H1 (cell line): ENCODE measurements around the gene NCAM1. TPM values are rescaled to one million over a fixed set of nuclear protein-coding genes. Genes with fewer than 3 reads are reported as not detected.

Experiments used
- CTCF ChIA-PET: fragments of 300-600 bp; sonication (Branson Sonifier 250); formaldehyde crosslinking; loops from one replicate; lab custom pipeline; 2021; ENCODE audit not compliant: partially characterized antibody; lab: Charles Lee
- POLR2A ChIA-PET: fragments of 300-600 bp; sonication (Branson Sonifier 250); formaldehyde crosslinking; loops from one replicate; lab custom pipeline; 2021; ENCODE audit warnings: inconsistent platforms; ENCODE audit not compliant: partially characterized antibody; lab: Charles Lee
- DNase-seq, 2 experiments: peaks; one replicate each; pipeline versions ENCODE4 v3.0.0 to v3.0.0-alpha.2; 2010 to 2022; ENCODE audit warnings: low spot score in 2 of 2, low read depth in 1 of 2, mixed read lengths in 1 of 2
- FAIRE-seq: peaks from 2 replicates; lab custom pipeline; 2011; peaks lifted over from hg19 to GRCh38; lab: Jason Lieb, UNC
- H2AFZ ChIP-seq: 2 replicates; pipeline ENCODE4 v1.8.1; 2012; ENCODE audit warnings: low read length, inconsistent platforms
- H2AK5ac ChIP-seq: 2 replicates; pipeline ENCODE4 v1.6.1; 2013; ENCODE audit warnings: low read depth, low read length
- H2BK120ac ChIP-seq: replicated peaks from 2 replicates; pipeline ENCODE3; 2013; ENCODE audit warnings: low read depth, low read length, inconsistent platforms
- H2BK12ac ChIP-seq: 2 replicates; pipeline ENCODE4 v1.6.1; 2013; ENCODE audit warnings: low read depth, low read length
- H2BK15ac ChIP-seq: 2 replicates; pipeline ENCODE4 v1.6.1; 2013; ENCODE audit warnings: low read length
- H2BK20ac ChIP-seq: 2 replicates; pipeline ENCODE4 v1.6.1; 2013; ENCODE audit warnings: low read length
- H2BK5ac ChIP-seq: 2 replicates; pipeline ENCODE4 v1.6.1; 2013; ENCODE audit warnings: low read depth, low read length
- H3K14ac ChIP-seq: 2 replicates; pipeline ENCODE4 v1.6.1; 2013; ENCODE audit warnings: inconsistent platforms; ENCODE audit not compliant: insufficient read length
- H3K18ac ChIP-seq: 2 replicates; pipeline ENCODE4 v1.6.1; 2013; ENCODE audit warnings: low read length; ENCODE audit errors: extremely low read depth
- H3K23ac ChIP-seq: 2 replicates; pipeline ENCODE4 v1.6.1; 2013; ENCODE audit warnings: inconsistent platforms; ENCODE audit not compliant: insufficient read length
- H3K23me2 ChIP-seq: 2 replicates; pipeline ENCODE4 v1.6.1; 2013; ENCODE audit warnings: low read depth, low read length
- H3K27ac ChIP-seq: 2 replicates; pipeline ENCODE4 v1.6.1; 2011; ENCODE audit warnings: low read depth, low read length, inconsistent platforms
- H3K27me3 ChIP-seq, 4 experiments: replicated peaks in 1 of 4; 1 replicate in 1 of 4; 2 replicates in 3 of 4; pipeline versions ENCODE4 v1.6.1 to v1.8.1; 2011 to 2013; ENCODE audit warnings: low read length in 3 of 4, mild to moderate bottlenecking in 3 of 4, inconsistent platforms in 2 of 4, mixed read lengths in 2 of 4, moderate library complexity in 1 of 4; ENCODE audit not compliant: control insufficient read depth in 3 of 4, insufficient read depth in 3 of 4; ENCODE audit errors: extremely low read depth in 1 of 4
- H3K36me3 ChIP-seq, 4 experiments: 2 replicates each; pipeline versions ENCODE4 v1.6.1 to v1.8.1; 2011 to 2013; ENCODE audit warnings: mild to moderate bottlenecking in 4 of 4, low read length in 3 of 4, moderate library complexity in 2 of 4, control low read depth in 1 of 4, inconsistent platforms in 1 of 4; ENCODE audit not compliant: insufficient read depth in 4 of 4, control insufficient read depth in 2 of 4
- H3K4ac ChIP-seq: replicated peaks from 2 replicates; pipeline ENCODE3; 2013; ENCODE audit warnings: low read length, low read depth, mixed read lengths, inconsistent platforms; ENCODE audit not compliant: insufficient read length
- H3K4me1 ChIP-seq, 4 experiments: replicated peaks in 1 of 4; 1 replicate in 1 of 4; 2 replicates in 3 of 4; pipeline versions ENCODE4 v1.6.1 to v1.8.1; 2011 to 2013; ENCODE audit warnings: low read length in 3 of 4, inconsistent platforms in 2 of 4, mixed read lengths in 1 of 4; ENCODE audit not compliant: insufficient read depth in 4 of 4, control insufficient read depth in 3 of 4
- H3K4me2 ChIP-seq, 2 experiments: 2 replicates each; pipeline versions ENCODE4 v1.6.1 to v1.8.1; 2011 to 2013; ENCODE audit warnings: low read depth in 2 of 2, low read length in 2 of 2, control low read depth in 1 of 2, inconsistent platforms in 1 of 2, mild to moderate bottlenecking in 1 of 2; ENCODE audit not compliant: insufficient read depth in 1 of 2
- H3K4me3 ChIP-seq, 4 experiments: fragments of 200-600, 300-600 bp in 1 of 4; sonication (generic), shearing (Covaris generic), sonication (Bioruptor Twin) in 1 of 4; 2 replicates each; pipeline versions ENCODE4 v1.5.1 to v1.8.1; 2011 to 2016; ENCODE audit warnings: low read length in 4 of 4, low read depth in 3 of 4, control low read depth in 2 of 4, inconsistent platforms in 2 of 4, mild to moderate bottlenecking in 2 of 4, mixed read lengths in 1 of 4, moderate library complexity in 1 of 4; ENCODE audit not compliant: insufficient read depth in 2 of 4; ENCODE audit errors: extremely low read depth in 1 of 4
- H3K56ac ChIP-seq: replicated peaks from 2 replicates; pipeline ENCODE3; 2013; ENCODE audit warnings: low read depth, mild to moderate bottlenecking, mixed read lengths, low read length, inconsistent platforms; ENCODE audit not compliant: insufficient read length
- H3K79me1 ChIP-seq: 2 replicates; pipeline ENCODE4 v1.6.1; 2013; ENCODE audit warnings: low read depth, low read length, control low read depth
- H3K79me2 ChIP-seq, 2 experiments: 2 replicates each; pipeline versions ENCODE4 v1.6.1 to v1.8.1; 2012 to 2013; ENCODE audit warnings: low read length in 2 of 2, mild to moderate bottlenecking in 2 of 2, inconsistent platforms in 1 of 2; ENCODE audit not compliant: insufficient read depth in 2 of 2, control insufficient read depth in 1 of 2
- H3K9ac ChIP-seq, 4 experiments: replicated peaks in 1 of 4; 1 replicate in 1 of 4; 2 replicates in 3 of 4; pipeline versions ENCODE4 v1.6.1 to v1.8.1; 2011 to 2013; ENCODE audit warnings: low read depth in 3 of 4, low read length in 3 of 4, control low read depth in 2 of 4, mild to moderate bottlenecking in 2 of 4, moderate library complexity in 2 of 4, inconsistent platforms in 1 of 4; ENCODE audit errors: extremely low read depth in 1 of 4
- H3K9me3 ChIP-seq, 2 experiments: 2 replicates each; pipeline versions ENCODE4 v1.6.1 to v1.8.1; 2012 to 2013; ENCODE audit warnings: mild to moderate bottlenecking in 2 of 2, moderate library complexity in 2 of 2, control low read depth in 1 of 2, inconsistent platforms in 1 of 2, low read depth in 1 of 2, low read length in 1 of 2, mixed read lengths in 1 of 2; ENCODE audit not compliant: insufficient read depth in 2 of 2
- H4K20me1 ChIP-seq, 2 experiments: replicated peaks in 1 of 2; 2 replicates each; pipeline versions ENCODE3 to v1.8.1; 2011 to 2013; ENCODE audit warnings: inconsistent platforms in 2 of 2, low read length in 2 of 2, mild to moderate bottlenecking in 1 of 2; ENCODE audit not compliant: insufficient read depth in 2 of 2, control insufficient read depth in 1 of 2
- H4K5ac ChIP-seq: 2 replicates; pipeline ENCODE4 v1.6.1; 2013; ENCODE audit warnings: low read length, low read depth, mixed read lengths, inconsistent platforms; ENCODE audit not compliant: insufficient read length
- H4K8ac ChIP-seq: 2 replicates; pipeline ENCODE4 v1.8.0; 2013; ENCODE audit warnings: mild to moderate bottlenecking, moderate library complexity, low read length, inconsistent platforms; ENCODE audit not compliant: insufficient read depth; ENCODE audit errors: extremely low read depth
- H4K91ac ChIP-seq: replicated peaks from 2 replicates; pipeline ENCODE3; 2013; ENCODE audit warnings: low read length, mixed read lengths, inconsistent platforms; ENCODE audit not compliant: insufficient read length
- ASH2L ChIP-seq: fragments of 200-600, 300-600 bp; sonication (generic); IDR thresholded peaks from one replicate; pipeline ENCODE4 v1.7.1; 2017; ENCODE audit warnings: low read length
- CEBPB ChIP-seq: IDR thresholded peaks from 2 replicates; pipeline ENCODE4 v1.6.1; 2012; ENCODE audit warnings: low read depth, low read length
- CTBP2 ChIP-seq: IDR thresholded peaks from 2 replicates; pipeline ENCODE4 v1.7.0; 2011; ENCODE audit warnings: borderline replicate concordance, mild to moderate bottlenecking, moderate library complexity, mixed read lengths, low read length; ENCODE audit not compliant: insufficient read depth, insufficient read length
- EZH2 ChIP-seq: fragments of 200-600 bp; sonication (generic); IDR thresholded peaks from 2 replicates; pipeline ENCODE4 v1.7.1; 2012; ENCODE audit warnings: low read depth, mild to moderate bottlenecking, moderate library complexity, low read length, inconsistent platforms; ENCODE audit not compliant: severe bottlenecking
- GTF2F1 ChIP-seq: IDR thresholded peaks from 2 replicates; pipeline ENCODE4 v1.6.1; 2012; ENCODE audit warnings: low read depth, low read length, improper control_type of control experiment, borderline replicate concordance
- RAD21 ChIP-seq, 2 experiments: IDR thresholded peaks in 1 of 2; conservative IDR thresholded peaks in 1 of 2; 2 replicates each; pipeline ENCODE4 v1.6.1; 2011; ENCODE audit warnings: low read depth in 2 of 2, low read length in 2 of 2, improper control_type of control experiment in 1 of 2, inconsistent platforms in 1 of 2, mild to moderate bottlenecking in 1 of 2, moderate library complexity in 1 of 2
- SAP30 ChIP-seq: fragments of 300-600 bp; sonication (generic); IDR thresholded peaks from 2 replicates; pipeline ENCODE4 v1.7.1; 2012; ENCODE audit warnings: low read length, moderate library complexity, mild to moderate bottlenecking, inconsistent platforms; ENCODE audit not compliant: insufficient read depth, insufficient replicate concordance
- SP1 ChIP-seq: IDR thresholded peaks from 2 replicates; pipeline ENCODE4 v1.6.1; 2011; ENCODE audit warnings: low read depth, low read length
- SUZ12 ChIP-seq: fragments of 200-600 bp; sonication (generic); IDR thresholded peaks from 2 replicates; pipeline ENCODE4 v1.6.1; 2012; ENCODE audit warnings: mild to moderate bottlenecking, inconsistent platforms, low read length, moderate library complexity, mixed read lengths
- ZNF274 ChIP-seq: IDR thresholded peaks from 2 replicates; pipeline ENCODE4 v1.7.0; 2012; ENCODE audit warnings: low read length, borderline replicate concordance; ENCODE audit errors: extremely low read depth
- WGBS, 2 experiments: shearing (Covaris generic) in 1 of 2; methylation state at CpG; one replicate each; pipeline versions ENCODE4 v1.1.6 to v1.1.7; 2013 to 2015; ENCODE audit warnings: low lambda C conversion rate in 2 of 2, mixed read lengths in 2 of 2, inconsistent platforms in 1 of 2, low coverage in 1 of 2, missing lambda C conversion rate in 1 of 2; ENCODE audit not compliant: insufficient replicate concordance in 2 of 2, insufficient coverage in 1 of 2, insufficient read length in 1 of 2; ENCODE audit errors: extremely low coverage in 1 of 2, missing lambda C conversion rate in 1 of 2; 5-methylcytosine and 5-hydroxymethylcytosine counted together
- polyA plus RNA-seq, 7 experiments: library from polyadenylated mRNA; depleted of rRNA in 3 of 7; stranded (reverse) in 5 of 7; unstranded in 2 of 7; fragments of >200 nt in 5 of 7; fragments of 200-250 nt in 2 of 7; gene quantifications; 1 replicate in 5 of 7; 2 replicates in 1 of 7; 4 replicates in 1 of 7; pipeline versions ENCODE4 v1.2.1 to v1.2.3, GENCODE V29; 2011 to 2013; ENCODE audit warnings: missing spikeins in 2 of 7, mixed read lengths in 2 of 7
- total RNA-seq: library from RNA; stranded (reverse); fragmentation: NEBNext Ultra II Directional; extraction: Animal tissue kit (Norgen Biotek cat#: 25700); gene quantifications from 2 replicates; pipeline ENCODE4 v1.2.1, GENCODE V29; 2021
- TF ChIP-seq, protein P1 (sequence below), 3 experiments: IDR thresholded peaks; 1 replicate in 2 of 3; 2 replicates in 1 of 3; pipeline versions ENCODE4 v1.5.1 to v1.6.1; 2011; ENCODE audit warnings: low read length in 3 of 3, mild to moderate bottlenecking in 3 of 3, inconsistent platforms in 2 of 3, low read depth in 1 of 3, moderate library complexity in 1 of 3; ENCODE audit not compliant: insufficient read depth in 1 of 3; ENCODE audit errors: control extremely low read depth in 1 of 3

The NCAM1 gene
- total and polyA plus RNA-seq, 2 of the 8 experiments (the other 6 are each of a cell fraction or from before 2014, with no cell fraction given) = 3.1 to 4.3 TPM

DNA sequence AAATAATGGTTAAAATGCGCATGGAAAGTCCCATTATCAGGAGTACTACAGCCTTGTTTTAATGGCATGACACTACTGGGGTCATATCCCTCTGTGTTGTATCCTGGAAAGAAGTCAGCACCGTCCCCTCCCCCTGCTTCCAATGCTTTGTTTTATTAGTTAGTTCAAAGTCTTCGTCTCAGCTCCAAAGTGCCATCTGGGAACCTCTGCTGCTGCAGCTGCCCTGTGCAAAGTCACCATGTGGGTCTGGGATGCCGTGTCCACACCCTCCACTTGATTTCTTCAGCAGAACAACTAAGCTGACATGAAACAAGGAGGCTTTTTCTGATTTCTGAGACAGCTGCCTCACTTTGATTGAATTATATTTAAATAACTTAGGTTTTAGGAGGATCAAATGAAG lies 29.5 kb upstream of the NCAM1 start:
- H3K4me2 ChIP-seq = no peak overlapping the region
- H4K5ac ChIP-seq = no peak overlapping the region
- H3K79me2 ChIP-seq = no peaks in the 10 kb centered on the region
- no peak overlapping the region for H3K18ac ChIP-seq
- no peaks in the 10 kb centered on the region for H3K36me3 ChIP-seq
- ChIA-PET POLR2A (no interaction called here), CTCF (interaction anchor here (0.8 to 2.1 kb wide), 4 partner anchors 9 to 652 kb away, joined by 3 to 4 read pairs (median 3); no protein-coding TSS in a partner anchor)
- H2BK20ac ChIP-seq = no peak overlapping the region
- no peaks in the 10 kb centered on the region for H3K79me1 ChIP-seq
- no peaks in the 10 kb centered on the region for H3K4me1 ChIP-seq
- H4K91ac ChIP-seq = no peak overlapping the region
- no peaks in the 10 kb centered on the region for H3K9me3 ChIP-seq
- H3K4ac ChIP-seq = no peak overlapping the region
- no peak overlapping the region for H2AK5ac ChIP-seq
- no peak overlapping the region for H3K14ac ChIP-seq
- no peak overlapping the region for H2AFZ ChIP-seq
- H4K20me1 ChIP-seq = no peaks in the 10 kb centered on the region
- H3K23me2 ChIP-seq = no peaks in the 10 kb centered on the region
- no peak overlapping the region for H2BK5ac ChIP-seq
- no peak overlapping the region for H4K8ac ChIP-seq
- 87% methylated on average over 4 of the region's 4 CpGs; no CpG with 5 or more reads in 1 of the 2 experiments for WGBS, 2 experiments
- H3K56ac ChIP-seq = no peak overlapping the region
- no peak overlapping the region for H3K27ac ChIP-seq
- H3K23ac ChIP-seq = no peak overlapping the region
- no peak overlapping the region for H2BK120ac ChIP-seq
- no peak overlapping the region for H3K9ac ChIP-seq
- no peak overlapping the region for H2BK12ac ChIP-seq
- no peak overlapping the region for H3K4me3 ChIP-seq
- no peak for DNase-seq
- no peak for FAIRE-seq
- no peak overlapping the region for H2BK15ac ChIP-seq
- no peaks in the 10 kb centered on the region for H3K27me3 ChIP-seq
- TF ChIP-seq EZH2 (no peak), ZNF274 (no peak), GTF2F1 (no peak), RAD21 (IDR thresholded peaks at IDR 0.05 in 1 of 2, conservative IDR thresholded peaks at IDR 0.05 in 1 of 2; ENCODE audit: low read depth in 2 of 2, low read length in 2 of 2) (no peak), ASH2L (no peak), CTBP2 (no peak), SUZ12 (no peak), SAP30 (no peak), SP1 (no peak), CEBPB (no peak)
- TF ChIP-seq, protein P1, sequence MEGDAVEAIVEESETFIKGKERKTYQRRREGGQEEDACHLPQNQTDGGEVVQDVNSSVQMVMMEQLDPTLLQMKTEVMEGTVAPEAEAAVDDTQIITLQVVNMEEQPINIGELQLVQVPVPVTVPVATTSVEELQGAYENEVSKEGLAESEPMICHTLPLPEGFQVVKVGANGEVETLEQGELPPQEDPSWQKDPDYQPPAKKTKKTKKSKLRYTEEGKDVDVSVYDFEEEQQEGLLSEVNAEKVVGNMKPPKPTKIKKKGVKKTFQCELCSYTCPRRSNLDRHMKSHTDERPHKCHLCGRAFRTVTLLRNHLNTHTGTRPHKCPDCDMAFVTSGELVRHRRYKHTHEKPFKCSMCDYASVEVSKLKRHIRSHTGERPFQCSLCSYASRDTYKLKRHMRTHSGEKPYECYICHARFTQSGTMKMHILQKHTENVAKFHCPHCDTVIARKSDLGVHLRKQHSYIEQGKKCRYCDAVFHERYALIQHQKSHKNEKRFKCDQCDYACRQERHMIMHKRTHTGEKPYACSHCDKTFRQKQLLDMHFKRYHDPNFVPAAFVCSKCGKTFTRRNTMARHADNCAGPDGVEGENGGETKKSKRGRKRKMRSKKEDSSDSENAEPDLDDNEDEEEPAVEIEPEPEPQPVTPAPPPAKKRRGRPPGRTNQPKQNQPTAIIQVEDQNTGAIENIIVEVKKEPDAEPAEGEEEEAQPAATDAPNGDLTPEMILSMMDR (IDR thresholded peaks at IDR 0.05; ENCODE audit: control extremely low read depth in 1 of 3, insufficient read depth in 1 of 3, low read depth in 1 of 3, low read length in 3 of 3) = no peak
